Kidney epithelial cell (primary cell): ENCODE results near the gene MAP4K3. TPM values are rescaled to one million over a fixed set of nuclear protein-coding genes. Genes with fewer than 3 reads are reported as not detected.
A peak's percentile ranks its signal among the peaks of the same experiment; 100 is the strongest.

Experiments
- DNase-seq: peaks from one replicate; pipeline ENCODE4 v3.0.0-alpha.2; 2010; ENCODE audit warnings: low read depth
- H3K27me3 ChIP-seq: 2 replicates; pipeline ENCODE4 v1.6.0; 2011; ENCODE audit warnings: low read length; ENCODE audit not compliant: control insufficient read depth, insufficient read depth
- H3K36me3 ChIP-seq: 2 replicates; pipeline ENCODE4 v1.5.1; 2011; ENCODE audit warnings: low read length; ENCODE audit not compliant: control insufficient read depth, insufficient read depth
- H3K4me3 ChIP-seq: 2 replicates; pipeline ENCODE4 v1.5.1; 2011; ENCODE audit warnings: low read depth, mild to moderate bottlenecking, control low read depth, low read length
- CTCF ChIP-seq: IDR thresholded peaks from 2 replicates; pipeline ENCODE4 v1.5.1; 2011; ENCODE audit warnings: mild to moderate bottlenecking, moderate library complexity, low read length, control low read depth, inconsistent platforms; ENCODE audit not compliant: insufficient read depth, poor library complexity, severe bottlenecking
- total RNA-seq: library from RNA; depleted of rRNA; stranded (reverse); fragments of >200 nt; gene quantifications from 2 replicates; pipeline ENCODE4 v1.2.3, GENCODE V29; 2015

Gene MAP4K3
- total RNA-seq, 1 donor from 2014 or later, result 25.7 TPM

DNA sequence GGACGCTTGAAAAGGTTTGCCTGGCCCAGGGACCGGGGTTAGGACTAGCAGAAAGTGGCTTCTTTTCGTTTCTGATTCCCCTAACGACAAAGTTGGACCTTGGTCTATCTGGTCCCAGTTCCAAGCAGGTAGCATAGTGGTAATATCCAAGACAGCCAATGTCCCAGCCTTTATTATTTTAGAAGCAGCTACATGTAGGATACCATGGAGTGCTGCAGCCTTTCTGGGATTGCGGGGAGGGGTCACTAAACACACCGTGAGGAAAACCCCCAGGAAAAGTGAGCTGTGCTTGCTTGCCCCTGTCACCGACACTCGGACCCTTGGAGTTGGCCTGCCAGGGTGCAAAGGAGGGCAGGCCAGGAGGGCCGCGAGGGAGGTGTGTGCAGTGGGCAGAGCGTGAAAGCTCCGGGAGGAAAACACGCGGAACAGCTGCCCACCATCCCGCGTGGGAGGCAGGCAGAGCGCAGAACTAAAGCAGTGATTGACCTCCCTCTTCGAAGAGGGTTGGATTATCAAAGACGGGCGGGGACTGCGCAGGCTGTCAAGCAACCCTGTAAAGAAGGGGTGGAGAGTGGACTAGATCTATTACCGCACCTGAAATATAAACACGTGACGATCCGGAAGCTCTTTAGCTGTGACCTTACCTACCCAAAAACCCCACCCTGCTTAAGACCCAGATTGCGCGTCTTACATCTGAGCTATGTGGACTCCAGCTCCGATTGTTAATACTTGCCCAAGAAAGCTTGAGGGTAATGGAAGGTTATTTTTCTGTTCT is 624 bp upstream of the MAP4K3 start:
- Histone ChIP-seq H3K36me3 (no peaks in the 10 kb centered on the region), H3K4me3 (peak overlapping the region; percentile 86), H3K27me3 (no peaks in the 10 kb centered on the region)
- DNase-seq, result no peak
- no peak for TF ChIP-seq CTCF

DNA sequence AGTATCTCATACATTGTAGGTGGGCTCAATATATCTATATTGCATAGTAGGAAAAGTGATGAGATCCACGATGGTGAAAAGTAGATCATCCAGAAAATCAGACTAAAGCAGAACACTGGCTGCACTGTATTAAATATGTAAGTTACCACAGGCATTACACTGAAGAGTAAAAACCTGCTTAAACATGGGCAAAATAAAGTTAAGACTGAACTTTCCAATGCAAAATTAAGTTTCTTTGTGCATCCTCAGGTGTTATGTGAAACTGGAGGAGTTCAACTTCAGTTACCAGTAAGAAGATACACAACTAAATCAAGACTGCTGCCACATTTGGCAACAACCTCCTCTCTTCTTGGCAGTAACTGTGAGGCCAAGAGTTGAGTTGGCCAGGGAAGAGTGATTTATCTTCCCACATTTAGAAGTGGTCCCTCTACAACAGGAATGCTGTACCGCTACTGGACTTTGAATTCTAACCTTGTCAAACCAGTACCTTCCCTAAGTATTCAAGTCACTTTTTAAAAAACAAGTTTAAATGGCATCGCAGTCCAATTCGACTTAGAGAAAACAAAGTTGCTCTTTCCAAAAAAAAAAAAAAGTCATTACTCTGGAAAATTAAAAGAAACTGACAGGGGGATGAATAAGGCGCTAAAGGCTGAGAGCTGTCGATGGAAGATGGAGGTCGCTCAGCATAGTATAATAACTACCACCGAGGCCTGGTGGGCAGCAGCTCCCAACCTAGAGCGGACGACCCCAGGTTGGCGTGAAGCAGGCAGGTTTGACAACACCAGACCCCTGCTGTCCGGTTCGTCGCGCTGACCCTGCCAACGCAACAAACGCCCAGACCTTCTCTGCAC is 1.1 kb downstream of the MAP4K3 start:
- peak overlapping the region; percentile 86 for H3K4me3 ChIP-seq
- H3K27me3 ChIP-seq, result no peaks in the 10 kb centered on the region
- H3K36me3 ChIP-seq, result no peaks in the 10 kb centered on the region
- no peak for TF ChIP-seq CTCF
- no peak for DNase-seq

GRCh38 chr2:39435234-39435633 is 1.9 kb downstream of the MAP4K3 start:
- no peak for DNase-seq
- H3K4me3 ChIP-seq, result peak overlapping the region; percentile 86
- no peak for TF ChIP-seq CTCF
- H3K27me3 ChIP-seq, result no peaks in the 10 kb centered on the region
- no peaks in the 10 kb centered on the region for H3K36me3 ChIP-seq

GRCh38 chr2:39434233-39434897 is 2.7 kb downstream of the MAP4K3 start:
- no peak for TF ChIP-seq CTCF
- H3K27me3 ChIP-seq, result no peaks in the 10 kb centered on the region
- H3K36me3 ChIP-seq, result no peaks in the 10 kb centered on the region
- H3K4me3 ChIP-seq, result no peak overlapping the region
- DNase-seq, result no peak

DNA sequence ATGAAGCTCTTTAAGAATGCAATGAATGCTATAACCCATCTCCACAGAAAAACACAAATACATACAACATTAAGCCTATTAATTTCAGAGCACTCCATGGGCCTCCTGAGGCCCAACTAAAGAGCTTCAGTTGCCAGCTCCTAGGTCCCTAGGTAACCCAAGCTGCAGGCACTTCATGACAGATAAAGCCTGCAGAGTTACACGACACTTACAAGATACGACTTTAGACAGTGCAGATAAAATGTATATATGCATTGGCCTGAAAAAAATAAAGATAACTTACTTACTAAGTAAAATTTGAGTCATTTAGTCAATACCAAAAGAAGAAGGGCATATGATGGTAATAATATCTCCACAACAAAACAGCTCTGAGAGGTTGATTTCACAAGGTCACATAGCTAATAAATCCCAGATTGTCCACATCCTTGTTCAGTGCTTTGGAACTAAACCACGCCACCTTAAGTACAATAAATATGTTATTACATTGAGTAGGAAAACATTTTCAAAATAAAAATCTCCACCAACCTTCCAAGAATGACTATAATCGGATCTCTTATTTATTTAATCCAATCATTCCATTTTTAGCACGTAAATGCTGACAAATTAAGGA is 3.4 kb downstream of the MAP4K3 start:
- no peak for DNase-seq
- Histone ChIP-seq H3K4me3 (no peak overlapping the region), H3K36me3 (no peaks in the 10 kb centered on the region), H3K27me3 (no peaks in the 10 kb centered on the region)
- no peak for TF ChIP-seq CTCF
